NCI-H1105 treated with DMSO at 0.1 percent for 48 hours (cell line): ENCODE results near the gene ACRBP.
A peak's percentile ranks its signal among the peaks of the same experiment; 100 is the strongest.

Experiments
- DNase-seq: peaks from one replicate; lab custom pipeline; 2025; lab: John Stamatoyannopoulos, UW

The ACRBP gene

DNA sequence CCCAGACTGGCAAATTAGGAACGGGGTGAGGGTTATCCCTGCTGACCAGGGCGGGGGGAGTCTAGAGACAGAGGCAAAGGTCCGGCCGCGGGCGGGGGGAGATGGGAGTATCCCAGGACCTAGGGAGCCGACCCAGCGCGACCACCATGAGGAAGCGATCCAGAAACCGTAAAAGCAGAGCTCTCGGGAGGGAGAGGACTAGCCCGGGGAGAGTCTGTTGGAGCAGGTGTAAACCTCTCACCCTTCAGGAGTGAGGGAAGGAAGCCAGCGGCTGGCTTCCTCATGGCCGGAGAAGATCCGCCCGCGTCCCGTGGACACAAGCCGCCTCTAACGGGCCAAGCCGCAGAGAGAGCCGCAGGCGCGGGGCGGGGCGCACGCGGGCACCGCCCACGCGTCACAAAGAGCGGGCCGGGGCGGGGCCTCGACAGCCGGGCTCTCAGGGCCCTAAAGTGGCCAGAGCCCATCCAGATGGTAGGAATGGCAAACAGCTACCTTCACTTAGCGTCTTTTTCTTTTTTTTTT, at the start of gene ACRBP:
Gene ACRBP, minus strand, starts transcription at position 350 of the 522 bp plus-strand sequence. Its CDS starts 66 bp downstream, at position 284.
- DNase-seq = no peak

GRCh38 chr12:6695313-6696045, 48.2 kb upstream of the ACRBP start:
- DNase-seq = no peak

DNA sequence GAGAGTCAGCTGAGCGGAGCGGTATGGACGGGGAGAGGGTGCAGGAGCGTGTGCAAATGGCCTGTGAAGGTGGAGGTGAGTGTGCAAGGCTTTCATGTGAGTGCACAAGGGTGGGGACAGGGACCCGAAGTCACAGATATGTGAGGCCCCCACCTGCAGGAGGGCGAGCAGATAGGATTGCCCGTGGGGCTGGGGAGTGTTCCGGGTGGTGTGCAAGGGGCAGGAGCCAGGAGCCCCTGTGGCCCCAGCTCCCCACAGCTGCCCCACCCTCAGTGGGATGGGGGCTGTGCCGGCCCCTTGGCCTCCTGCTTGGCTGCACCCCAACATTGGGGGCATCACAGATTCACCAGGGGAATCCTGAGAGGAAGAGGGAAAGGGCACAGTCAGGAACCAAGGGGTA, 47.5 kb upstream of the ACRBP start:
- no peak for DNase-seq

- DNase-seq = no peak
Observed at GRCh38 chr12:6693832-6694355, 46.7 kb upstream of the ACRBP start.

DNA sequence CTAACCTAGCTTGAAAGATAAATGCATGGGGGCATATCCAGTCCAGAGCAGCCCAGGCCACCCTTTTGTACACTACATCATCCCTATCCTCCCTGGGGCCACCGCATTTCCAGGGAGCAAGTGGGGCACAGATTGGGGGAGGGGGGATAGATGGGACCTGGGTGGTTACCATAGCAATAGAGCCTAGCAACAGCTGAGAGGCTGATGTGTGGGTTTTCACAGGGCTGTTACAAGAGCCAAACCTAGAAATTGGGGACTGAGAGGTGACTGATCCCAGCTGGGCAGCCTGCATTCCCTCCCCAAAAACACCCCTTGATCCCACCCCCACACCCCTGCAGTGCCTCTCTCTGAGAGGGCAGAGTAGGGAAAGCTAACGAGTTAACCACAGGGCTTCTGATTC, 45.7 kb upstream of the ACRBP start:
- no peak for DNase-seq

DNA sequence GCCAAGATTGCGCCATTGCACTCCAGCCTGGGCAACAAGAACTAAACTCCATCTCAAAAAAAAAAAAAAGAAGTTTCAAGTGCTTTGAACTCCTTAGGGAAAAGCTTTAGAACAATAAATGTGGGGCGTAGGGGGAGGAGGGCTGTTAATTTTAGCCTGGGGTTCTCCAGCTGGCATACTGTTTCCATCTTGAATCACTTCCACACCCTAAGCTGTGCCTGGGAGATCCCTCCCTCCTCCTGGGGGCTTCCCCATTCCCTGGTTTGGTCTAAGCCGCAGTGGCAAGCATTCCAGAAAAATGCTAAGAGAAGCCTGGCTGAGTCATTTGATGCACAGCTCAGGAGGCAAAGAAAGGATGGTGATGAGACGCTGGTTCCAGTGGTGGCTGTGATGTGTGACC, 44.2 kb upstream of the ACRBP start:
- DNase-seq = no peak

- DNase-seq = peak; percentile 99
Observed at GRCh38 chr12:6688999-6689882, 42.0 kb upstream of the ACRBP start, which contains the start of gene ZNF384. TSS of gene ZNF384 (minus strand) at chr12:6689375. CDS start at chr12:6679520, 9,855 bp downstream.

DNA sequence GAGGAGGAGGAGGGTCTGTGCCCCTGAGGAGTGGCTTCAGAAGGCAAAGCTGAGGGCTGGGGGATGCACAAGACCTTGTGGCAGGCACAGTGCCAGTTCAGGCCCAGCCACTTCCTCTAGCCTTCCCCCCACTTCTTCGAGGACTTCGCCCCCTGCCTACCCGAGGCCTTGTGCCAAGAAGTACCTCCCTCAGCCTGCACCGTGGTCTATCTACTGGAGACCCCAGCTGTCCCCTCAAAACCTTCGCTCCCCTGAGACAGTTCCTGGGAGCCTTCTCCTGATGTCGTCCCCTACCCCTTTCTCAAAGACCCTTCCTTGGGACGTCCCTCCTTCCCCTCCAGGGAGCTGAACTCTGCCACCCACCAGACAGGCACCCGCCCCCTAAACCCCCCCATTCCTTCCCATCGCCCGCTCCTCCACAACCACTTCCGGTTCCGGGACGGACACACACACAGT, 41.3 kb upstream of the ACRBP start:
- DNase-seq = no peak

GRCh38 chr12:6685814-6686213, 38.6 kb upstream of the ACRBP start:
- no peak for DNase-seq

GRCh38 chr12:6684609-6685008, 37.4 kb upstream of the ACRBP start:
- DNase-seq = peak; percentile 34

DNA sequence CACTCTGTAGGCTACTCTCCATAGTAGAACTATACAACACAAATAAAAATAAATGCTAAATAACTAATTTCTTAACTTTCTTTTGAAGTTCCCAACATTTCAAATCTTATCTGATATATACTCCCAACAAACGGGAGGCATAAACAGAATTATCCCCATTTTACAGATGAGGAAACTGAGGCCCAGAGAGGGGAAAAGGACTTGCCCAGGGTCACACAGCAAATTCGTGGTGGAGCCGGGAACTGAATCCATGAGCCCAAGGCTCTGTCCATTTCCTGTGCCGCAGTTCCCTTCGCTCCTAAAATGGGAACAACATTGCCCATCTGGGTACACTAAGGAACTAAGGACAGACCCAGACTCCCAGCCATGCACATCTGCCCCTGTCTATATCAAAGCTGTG, 29.7 kb upstream of the ACRBP start:
- no peak for DNase-seq

DNA sequence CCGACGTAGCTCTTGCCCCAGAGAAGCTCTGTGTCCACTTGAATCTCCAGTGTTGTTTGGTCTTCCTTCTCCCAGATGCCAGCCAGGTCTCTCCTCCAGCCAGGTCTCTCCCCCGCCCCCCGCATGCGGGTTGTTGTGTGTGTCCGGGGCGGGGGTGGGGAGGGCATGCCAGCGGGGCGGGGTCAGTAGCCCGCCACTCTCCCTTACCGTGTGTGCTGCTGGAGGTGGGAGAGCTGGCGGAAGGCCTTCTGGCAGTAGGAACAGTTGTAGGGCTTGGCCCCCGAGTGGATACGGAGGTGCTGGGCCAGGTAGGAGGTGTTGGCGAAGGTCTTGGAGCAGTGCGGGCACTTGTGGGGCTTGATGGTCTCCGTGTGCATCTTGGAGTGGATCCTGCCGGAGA, 24.9 kb upstream of the ACRBP start:
- DNase-seq = no peak

DNA sequence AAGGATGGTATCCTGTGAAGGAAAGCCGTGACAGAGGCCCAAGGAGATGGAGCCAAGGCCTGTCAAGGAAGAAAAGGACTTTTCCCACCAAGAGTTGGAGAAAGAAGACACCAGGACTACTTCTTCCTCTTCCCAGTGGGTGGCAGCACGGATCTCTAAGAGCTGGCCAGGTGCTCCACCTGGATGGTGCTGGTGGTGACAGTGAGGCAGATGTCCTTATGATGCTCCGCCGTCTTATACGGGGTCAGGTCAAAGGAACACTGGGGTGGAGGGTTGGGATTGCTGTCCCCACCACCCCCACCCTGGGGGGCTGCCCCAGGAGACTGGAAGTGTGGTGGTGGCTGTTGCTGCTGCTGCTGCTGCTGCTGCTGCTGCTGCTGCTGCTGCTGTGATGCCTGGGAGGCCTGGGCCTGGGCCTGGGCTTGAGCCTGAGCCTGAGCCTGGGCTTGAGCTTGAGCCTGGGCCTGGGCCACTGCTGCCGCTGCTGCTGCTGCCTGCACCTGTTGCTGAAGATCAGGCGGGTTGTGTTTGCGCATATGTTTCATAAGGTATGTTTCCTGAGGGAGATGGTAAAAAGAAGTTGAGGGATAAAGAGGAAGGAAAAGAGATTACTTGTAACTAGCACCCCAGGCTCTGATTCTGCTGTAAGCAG, 20.5 kb upstream of the ACRBP start:
- peak; percentile 3 for DNase-seq

GRCh38 chr12:6666211-6666610, 19.0 kb upstream of the ACRBP start:
- DNase-seq = no peak

- no peak for DNase-seq
Observed at GRCh38 chr12:6664902-6665301, 17.7 kb upstream of the ACRBP start.

GRCh38 chr12:6662906-6663742, 15.9 kb upstream of the ACRBP start, which contains the start of gene ING4:
TSS of gene ING4 (minus strand) at chr12:6663119. CDS start at chr12:6663101, 18 bp downstream.
- peak; percentile 99 for DNase-seq

DNA sequence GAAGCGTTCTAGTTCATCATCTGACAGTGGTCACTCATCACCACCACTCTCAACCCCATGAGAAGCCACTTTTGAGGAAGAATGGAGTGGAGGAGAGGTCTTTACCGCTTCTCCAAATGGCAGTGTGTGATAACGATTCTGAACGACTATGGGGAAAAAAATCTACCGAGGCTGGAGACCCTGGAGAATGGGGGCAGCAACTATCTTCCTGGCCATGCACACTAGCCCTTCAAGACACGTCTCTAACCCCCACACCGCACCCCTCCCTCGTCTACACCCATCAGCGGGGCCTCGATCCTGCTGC, 15.3 kb upstream of the ACRBP start:
- no peak for DNase-seq

DNA sequence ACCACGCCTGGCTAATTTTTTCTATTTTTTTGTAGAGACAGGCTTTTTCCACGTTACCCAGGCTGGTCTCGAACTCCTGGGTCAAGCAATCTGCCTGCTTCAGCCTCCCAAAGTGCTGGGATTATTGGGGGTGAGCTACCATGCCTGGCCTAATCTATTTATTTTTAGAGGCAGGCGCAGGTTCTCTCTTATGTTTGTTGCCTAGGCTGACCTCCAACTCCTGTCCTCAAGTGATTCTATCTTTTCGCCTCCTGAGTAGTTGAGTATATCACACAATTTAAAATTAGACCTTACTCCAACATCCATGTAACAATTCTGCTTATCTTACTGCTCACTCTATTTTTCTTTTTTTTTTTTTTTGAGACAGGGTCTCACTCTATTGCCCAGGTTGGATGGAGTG, 6.8 kb upstream of the ACRBP start:
- no peak for DNase-seq

GRCh38 chr12:6653342-6653741, 6.1 kb upstream of the ACRBP start:
- no peak for DNase-seq

DNA sequence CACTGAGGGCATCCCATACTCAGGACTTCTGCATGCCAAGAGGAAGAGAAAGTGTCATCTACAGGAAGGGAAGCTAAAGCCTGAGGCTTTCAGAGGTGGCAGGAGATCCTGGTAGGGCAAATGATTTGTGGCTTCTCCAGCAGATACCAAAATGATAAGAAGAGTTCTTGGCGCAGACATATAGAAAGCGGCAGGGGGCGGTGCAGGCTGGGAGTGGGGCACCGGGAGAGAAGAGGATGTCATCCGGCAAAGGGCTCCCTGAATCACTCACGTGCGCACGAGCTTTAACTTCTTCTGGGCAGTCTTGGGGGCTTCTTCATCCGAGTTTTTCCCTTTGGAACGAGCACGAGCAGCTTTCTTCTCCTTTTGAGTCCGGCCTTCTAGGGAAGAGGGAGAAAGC, 5.2 kb upstream of the ACRBP start:
- no peak for DNase-seq

GRCh38 chr12:6650832-6651231, 3.6 kb upstream of the ACRBP start:
- no peak for DNase-seq
